Measurements from ENCODE around the gene CHGA.

DNA sequence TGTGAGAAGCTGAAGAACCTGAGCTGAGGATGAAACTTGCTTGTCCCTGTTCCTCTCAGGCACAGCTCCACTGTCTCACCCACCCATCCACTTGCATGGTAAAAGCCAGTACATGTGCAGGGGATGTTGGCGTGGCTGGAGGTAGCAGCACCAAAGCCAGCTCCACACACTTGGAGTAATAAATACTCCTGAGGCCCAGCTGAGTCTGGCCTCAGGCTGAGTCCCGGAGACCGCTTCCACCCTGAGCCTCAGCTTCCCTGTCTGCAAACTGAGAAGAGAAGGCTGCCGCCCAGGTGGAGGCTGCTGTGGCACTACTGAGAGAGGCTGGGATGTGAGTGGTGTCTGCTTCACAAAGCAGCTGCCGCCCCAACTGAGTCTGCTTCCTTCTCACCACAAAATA is 19.2 kb downstream of the CHGA start:
- TF ChIP-seq SIN3A (conservative IDR thresholded peaks at IDR 0.05 in 1 of 2, IDR thresholded peaks at IDR 0.05 in 1 of 2; ENCODE audit: low read depth in 1 of 2, low read length in 2 of 2) (no peak), CTCF (IDR thresholded peaks at IDR 0.05; ENCODE audit: control extremely low read depth in 1 of 3, insufficient read depth in 1 of 3, low read depth in 1 of 3, low read length in 3 of 3) (no peak), CHD2 (IDR thresholded peaks at IDR 0.05; ENCODE audit: low read length) (no peak), TCF12 (IDR thresholded peaks at IDR 0.05; ENCODE audit: low read depth, low read length) (no peak), POLR2AphosphoS5 (IDR thresholded peaks at IDR 0.05; ENCODE audit: low read depth, low read length) (no peak), POLR2A (IDR thresholded peaks at IDR 0.05; ENCODE audit: control extremely low read depth in 1 of 2, low read depth in 2 of 2, low read length in 2 of 2) (no peak), KDM1A (IDR thresholded peaks at IDR 0.05; ENCODE audit: borderline replicate concordance, low read length) (no peak), TAF1 (IDR thresholded peaks at IDR 0.05; ENCODE audit: low read depth, low read length) (no peak), SP1 (IDR thresholded peaks at IDR 0.05; ENCODE audit: low read depth, low read length) (no peak), GTF2F1 (IDR thresholded peaks at IDR 0.05; ENCODE audit: borderline replicate concordance, low read depth, low read length) (no peak), BCL11A (IDR thresholded peaks at IDR 0.05; ENCODE audit: low read depth in 2 of 2, low read length in 2 of 2) (no peak), HDAC2 (IDR thresholded peaks at IDR 0.05; ENCODE audit: borderline replicate concordance in 1 of 2, low read depth in 2 of 2, low read length in 2 of 2) (no peak), PHF8 (conservative IDR thresholded peaks at IDR 0.05; ENCODE audit: low read depth, low read length) (no peak), RNF2 (IDR thresholded peaks at IDR 0.05; ENCODE audit: borderline replicate concordance, low read depth, low read length, missing control alignments, poor library complexity, severe bottlenecking) (no peak)

All from H1 (cell line).